ENCODE results near the gene SPEG.

GRCh38 chr2:219496825-219497494 is 62.3 kb downstream of the SPEG start:
- no peak for TF ChIP-seq TAF1 (IDR thresholded peaks at IDR 0.05; ENCODE audit: low read depth, low read length)
- no peak for TF ChIP-seq POLR2A (IDR thresholded peaks at IDR 0.05; ENCODE audit: low read depth, low read length)
- no peak for TF ChIP-seq POLR2AphosphoS5 (IDR thresholded peaks at IDR 0.05; ENCODE audit: low read depth, low read length)
- no peak for TF ChIP-seq PAX5 (IDR thresholded peaks at IDR 0.05; ENCODE audit: insufficient read depth, low read length, severe bottlenecking)
- TF ChIP-seq POU2F2 (IDR thresholded peaks at IDR 0.05; ENCODE audit: low read depth, low read length) = no peak
- no peak for TF ChIP-seq SPI1 (IDR thresholded peaks at IDR 0.05; ENCODE audit: low read depth, low read length)
